Mesendoderm (in vitro differentiated cells): ENCODE results near the gene NEGR1.
A peak's percentile ranks its signal among the peaks of the same experiment; 100 is the strongest.

ENCODE experiments used
- DNase-seq: peaks from one replicate; pipeline ENCODE4 v3.0.0; 2013
- H2AK5ac ChIP-seq: 2 replicates; pipeline ENCODE4 v1.6.1; 2013; ENCODE audit warnings: low read length, inconsistent platforms
- H2BK120ac ChIP-seq: 2 replicates; pipeline ENCODE4 v1.6.1; 2013; ENCODE audit warnings: low read depth, mild to moderate bottlenecking, low read length, moderate library complexity, mixed read lengths
- H2BK15ac ChIP-seq: replicated peaks from 2 replicates; pipeline ENCODE4 v1.6.1; 2013; ENCODE audit warnings: low read depth, mild to moderate bottlenecking, moderate library complexity
- H2BK5ac ChIP-seq: 2 replicates; pipeline ENCODE4 v1.6.1; 2013; ENCODE audit warnings: low read length, inconsistent platforms
- H3K18ac ChIP-seq: 2 replicates; pipeline ENCODE4 v1.6.1; 2013; ENCODE audit warnings: mild to moderate bottlenecking, low read length, mixed read lengths
- H3K23ac ChIP-seq: one replicate; pipeline ENCODE4 v1.6.1; 2013; ENCODE audit warnings: low read length
- H3K27ac ChIP-seq: 2 replicates; pipeline ENCODE4 v1.5.1; 2013; ENCODE audit warnings: low read depth, mild to moderate bottlenecking, inconsistent platforms, low read length, moderate library complexity
- H3K27me3 ChIP-seq: 2 replicates; pipeline ENCODE4 v1.6.1; 2013; ENCODE audit warnings: low read length, control low read depth, mild to moderate bottlenecking, inconsistent platforms; ENCODE audit not compliant: insufficient read depth, poor library complexity
- H3K36me3 ChIP-seq: 2 replicates; pipeline ENCODE4 v1.6.1; 2013; ENCODE audit warnings: low read length, inconsistent platforms; ENCODE audit not compliant: control insufficient read depth, insufficient read depth
- H3K4ac ChIP-seq: one replicate; pipeline ENCODE4 v1.6.1; 2013; ENCODE audit warnings: low read depth, mild to moderate bottlenecking, low read length, moderate library complexity
- H3K4me1 ChIP-seq: 2 replicates; pipeline ENCODE4 v1.6.1; 2013; ENCODE audit warnings: low read depth, low read length, inconsistent platforms; ENCODE audit not compliant: control insufficient read depth
- H3K4me2 ChIP-seq: 2 replicates; pipeline ENCODE4 v1.6.1; 2013; ENCODE audit warnings: low read length
- H3K4me3 ChIP-seq: 2 replicates; pipeline ENCODE4 v1.5.1; 2013; ENCODE audit warnings: mild to moderate bottlenecking, low read length
- H3K56ac ChIP-seq: one replicate; pipeline ENCODE4 v1.6.1; 2013; ENCODE audit warnings: low read length
- H3K79me1 ChIP-seq: 2 replicates; pipeline ENCODE4 v1.6.1; 2013; ENCODE audit warnings: low read length, inconsistent platforms
- H3K79me2 ChIP-seq: 2 replicates; pipeline ENCODE4 v1.6.1; 2013; ENCODE audit warnings: mild to moderate bottlenecking, low read length; ENCODE audit not compliant: control insufficient read depth, insufficient read depth
- H3K9ac ChIP-seq: 2 replicates; pipeline ENCODE4 v1.6.1; 2013; ENCODE audit warnings: low read length, inconsistent platforms
- H4K5ac ChIP-seq: one replicate; pipeline ENCODE4 v1.6.1; 2013; ENCODE audit warnings: low read length
- H4K8ac ChIP-seq: one replicate; pipeline ENCODE4 v1.6.1; 2013; ENCODE audit warnings: low read depth, mild to moderate bottlenecking, control low read depth, low read length, moderate library complexity
- WGBS: extraction: QIAGEN DNeasy Blood & Tissue Kit; methylation state at CpG from one replicate; pipeline ENCODE4 v1.1.7; 2013; ENCODE audit warnings: low lambda C conversion rate, missing lambda C conversion rate; ENCODE audit not compliant: insufficient coverage; ENCODE audit errors: extremely low coverage; 5-methylcytosine and 5-hydroxymethylcytosine counted together

The NEGR1 gene

GRCh38 chr1:71465093-71465492 lies 817.2 kb downstream of the NEGR1 start:
- H3K18ac ChIP-seq: no peak overlapping the region
- no CpG with 5 or more reads among the region's 2 CpGs for WGBS

GRCh38 chr1:71464016-71464415 lies 818.3 kb downstream of the NEGR1 start:
- Histone ChIP-seq H3K23ac (no peak overlapping the region), H2AK5ac (no peak overlapping the region), H3K4me3 (no peak overlapping the region), H3K4me2 (no peak overlapping the region), H2BK120ac (no peak overlapping the region), H3K56ac (no peak overlapping the region), H3K18ac (no peak overlapping the region), H3K36me3 (no peaks in the 10 kb centered on the region), H3K4ac (no peak overlapping the region), H3K79me1 (no peaks in the 10 kb centered on the region), H2BK15ac (no peak overlapping the region), H3K27ac (no peak overlapping the region), H4K8ac (no peak overlapping the region), H3K79me2 (no peaks in the 10 kb centered on the region), H2BK5ac (no peak overlapping the region), H3K4me1 (no peaks in the 10 kb centered on the region), H4K5ac (no peak overlapping the region), H3K27me3 (no peaks in the 10 kb centered on the region), H3K9ac (no peak overlapping the region)
- DNase-seq: no peak
- no CpG with 5 or more reads among the region's 1 CpG for WGBS

More at GRCh38 chr1:71465093-71465492, 817.2 kb downstream of the NEGR1 start:
- Histone ChIP-seq H2BK15ac (no peak overlapping the region), H3K9ac (no peak overlapping the region), H3K4me2 (no peak overlapping the region), H3K4me3 (no peak overlapping the region), H4K5ac (no peak overlapping the region), H3K79me2 (no peaks in the 10 kb centered on the region), H3K27ac (no peak overlapping the region), H3K4me1 (no peaks in the 10 kb centered on the region), H2BK120ac (no peak overlapping the region), H3K23ac (no peak overlapping the region), H3K4ac (no peak overlapping the region), H4K8ac (no peak overlapping the region), H2BK5ac (no peak overlapping the region), H2AK5ac (no peak overlapping the region), H3K79me1 (no peaks in the 10 kb centered on the region), H3K36me3 (no peaks in the 10 kb centered on the region), H3K27me3 (no peaks in the 10 kb centered on the region), H3K56ac (no peak overlapping the region)
- no peak for DNase-seq

GRCh38 chr1:71463144-71463543 lies 819.2 kb downstream of the NEGR1 start:
- WGBS: no CpG with 5 or more reads among the region's 5 CpGs
- Histone ChIP-seq H2AK5ac (no peak overlapping the region), H2BK15ac (no peak overlapping the region), H3K4me2 (no peak overlapping the region), H2BK5ac (no peak overlapping the region), H2BK120ac (no peak overlapping the region), H3K4me3 (no peak overlapping the region), H4K5ac (no peak overlapping the region), H3K23ac (no peak overlapping the region), H3K4ac (no peak overlapping the region), H3K18ac (no peak overlapping the region), H3K4me1 (no peaks in the 10 kb centered on the region), H4K8ac (no peak overlapping the region), H3K36me3 (no peaks in the 10 kb centered on the region), H3K79me1 (no peaks in the 10 kb centered on the region), H3K27ac (no peak overlapping the region), H3K27me3 (no peaks in the 10 kb centered on the region), H3K56ac (no peak overlapping the region), H3K9ac (no peak overlapping the region), H3K79me2 (no peaks in the 10 kb centered on the region)
- DNase-seq: no peak

- H2BK15ac ChIP-seq: no peak overlapping the region
- no peaks in the 10 kb centered on the region for H3K36me3 ChIP-seq
- no peak overlapping the region for H2BK5ac ChIP-seq
- no peak overlapping the region for H2BK120ac ChIP-seq
- no peak overlapping the region for H3K18ac ChIP-seq
- H3K27ac ChIP-seq: no peak overlapping the region
- H3K4me3 ChIP-seq: no peak overlapping the region
- H3K4ac ChIP-seq: no peak overlapping the region
- no peaks in the 10 kb centered on the region for H3K27me3 ChIP-seq
- no peak overlapping the region for H2AK5ac ChIP-seq
- no peaks in the 10 kb centered on the region for H3K4me1 ChIP-seq
- H3K9ac ChIP-seq: no peak overlapping the region
- no peaks in the 10 kb centered on the region for H3K79me2 ChIP-seq
- no peak overlapping the region for H4K8ac ChIP-seq
- no peak overlapping the region for H4K5ac ChIP-seq
- no peak overlapping the region for H3K4me2 ChIP-seq
- H3K79me1 ChIP-seq: no peaks in the 10 kb centered on the region
- H3K23ac ChIP-seq: no peak overlapping the region
- no peak overlapping the region for H3K56ac ChIP-seq
- peak; percentile 49 for DNase-seq
Observed at GRCh38 chr1:71462247-71462646, 820.1 kb downstream of the NEGR1 start.

GRCh38 chr1:71461416-71461815 lies 820.9 kb downstream of the NEGR1 start:
- Histone ChIP-seq H3K4me3 (no peak overlapping the region), H2BK15ac (no peak overlapping the region), H3K56ac (no peak overlapping the region), H2BK120ac (no peak overlapping the region), H3K27ac (no peak overlapping the region), H3K4me1 (no peaks in the 10 kb centered on the region), H4K5ac (no peak overlapping the region), H2AK5ac (no peak overlapping the region), H3K79me2 (no peaks in the 10 kb centered on the region), H3K18ac (no peak overlapping the region), H3K9ac (no peak overlapping the region), H3K27me3 (no peaks in the 10 kb centered on the region), H4K8ac (no peak overlapping the region), H3K23ac (no peak overlapping the region), H3K4ac (no peak overlapping the region), H3K4me2 (no peak overlapping the region), H3K36me3 (no peaks in the 10 kb centered on the region), H2BK5ac (no peak overlapping the region), H3K79me1 (no peaks in the 10 kb centered on the region)
- no peak for DNase-seq
- no CpG with 5 or more reads among the region's 2 CpGs for WGBS

- Histone ChIP-seq H3K27me3 (no peaks in the 10 kb centered on the region), H2BK5ac (no peak overlapping the region), H3K56ac (no peak overlapping the region), H4K5ac (no peak overlapping the region), H3K9ac (no peak overlapping the region), H3K4me1 (no peaks in the 10 kb centered on the region), H3K23ac (no peak overlapping the region), H3K4me2 (no peak overlapping the region), H3K18ac (no peak overlapping the region), H3K4me3 (no peak overlapping the region), H3K79me2 (no peaks in the 10 kb centered on the region), H3K36me3 (no peaks in the 10 kb centered on the region), H4K8ac (no peak overlapping the region), H3K79me1 (no peaks in the 10 kb centered on the region), H2AK5ac (no peak overlapping the region), H2BK15ac (no peak overlapping the region), H3K27ac (no peak overlapping the region), H2BK120ac (no peak overlapping the region), H3K4ac (no peak overlapping the region)
- no peak for DNase-seq
- WGBS: no CpG with 5 or more reads among the region's 8 CpGs
Observed at GRCh38 chr1:71448444-71448843, 833.9 kb downstream of the NEGR1 start.
